ENCODE measurements around the gene LAIR1.
"Not testable (repeated sequence)": the region's sequence is repeated elsewhere in the genome, so short reads cannot be mapped to it uniquely, and the experiment has no call there.

Gene LAIR1

DNA sequence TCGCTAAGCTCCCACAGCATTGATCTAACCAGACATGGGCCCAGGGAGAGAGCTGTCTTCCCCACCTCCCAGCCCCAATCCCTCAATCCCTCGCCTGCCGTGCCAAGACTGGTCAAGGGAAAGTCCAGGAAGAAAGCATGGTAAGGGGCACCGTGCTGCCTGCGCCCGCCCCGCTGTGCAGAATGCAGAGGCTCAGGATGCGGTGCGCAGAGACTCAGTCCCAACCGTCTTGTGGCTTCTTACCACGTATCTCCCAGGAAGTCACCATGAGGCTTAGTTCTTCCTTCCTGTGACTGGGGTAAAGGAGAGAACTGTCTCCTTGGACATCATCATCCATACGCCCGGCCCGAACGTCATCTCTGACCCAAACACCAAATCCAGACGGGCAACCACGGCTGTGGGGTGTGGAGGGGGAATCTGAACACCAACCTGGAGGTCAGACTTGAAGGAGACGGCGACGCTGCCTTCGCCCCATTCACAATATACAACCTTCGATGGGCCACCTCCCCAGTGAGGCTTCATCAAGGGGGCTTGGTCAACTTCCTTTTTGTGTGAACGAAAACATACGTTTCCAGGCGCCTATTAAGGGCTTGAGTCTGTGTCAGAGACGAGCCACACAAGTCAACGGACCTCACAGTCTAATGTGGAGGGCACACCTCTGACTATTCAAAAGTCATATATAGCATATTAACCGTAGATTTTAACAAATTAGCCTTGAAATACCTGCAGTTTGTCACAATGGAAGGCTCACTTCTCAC is 10.6 kb upstream of the LAIR1 start:
- not testable (repeated sequence) for DNase-seq

DNA sequence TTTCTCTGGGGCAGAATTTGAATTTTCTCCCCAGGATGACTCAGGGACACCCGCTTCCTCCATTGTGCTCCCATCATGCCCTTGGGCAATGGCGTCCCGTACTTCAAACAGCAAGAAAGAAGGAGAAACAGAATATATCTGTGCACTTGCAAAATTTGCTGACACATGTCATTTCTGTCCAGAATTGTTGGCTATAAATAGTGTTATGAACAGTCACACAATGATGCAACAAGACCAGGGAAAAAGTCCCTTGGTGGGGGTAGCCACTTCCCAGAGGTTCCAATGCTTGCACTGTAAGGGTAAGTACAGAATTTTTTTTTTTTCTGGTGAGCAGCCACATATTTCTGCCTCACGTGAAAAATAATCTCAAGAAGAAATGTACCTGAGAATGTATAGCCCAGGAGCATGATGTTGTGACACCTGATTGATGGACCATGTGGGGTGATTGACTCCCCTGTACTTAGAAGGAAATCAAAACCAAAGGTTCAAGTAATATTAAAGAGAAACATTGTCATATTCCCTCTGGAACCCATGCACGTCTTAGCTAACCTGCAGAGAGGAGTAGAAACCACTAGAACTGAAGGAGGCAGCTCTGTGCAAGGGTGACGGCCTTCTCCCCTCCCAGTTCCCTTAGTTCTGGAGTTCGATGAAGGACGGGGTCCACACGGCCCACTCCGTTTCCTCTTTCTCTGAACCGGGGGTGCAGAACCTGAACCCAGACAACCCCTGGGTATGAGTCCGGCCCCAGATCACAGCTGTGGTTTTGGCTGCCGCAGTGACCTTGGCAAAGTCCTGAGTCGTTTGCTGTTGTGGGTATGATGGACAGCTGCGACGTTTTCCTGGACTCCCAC is 9.3 kb upstream of the LAIR1 start:
- no peak for DNase-seq

DNA sequence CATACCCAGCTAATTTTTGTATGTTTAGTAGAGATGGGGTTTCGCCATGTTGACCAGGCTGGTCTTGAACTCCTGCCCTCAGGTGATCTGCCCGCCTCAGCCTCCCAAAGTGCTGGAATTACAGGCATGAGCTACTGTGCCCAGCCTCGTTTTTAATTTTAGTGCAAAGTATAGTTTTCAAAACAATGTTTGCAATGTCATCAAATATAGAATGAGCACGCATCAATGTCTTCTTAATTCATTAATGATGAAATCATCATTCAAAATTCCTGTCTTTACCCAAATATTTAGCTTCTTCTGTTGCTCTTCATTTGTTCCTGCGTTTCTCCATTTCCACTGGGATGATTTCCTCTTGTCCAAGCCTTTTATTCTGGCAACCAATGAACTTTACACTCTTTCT is 6.7 kb upstream of the LAIR1 start:
- not testable (repeated sequence) for DNase-seq

- peak; percentile 49 for DNase-seq
Measured at GRCh38 chr19:54370434-54370796, 5.7 kb upstream of the LAIR1 start.

GRCh38 chr19:54369688-54370433 is 5.1 kb upstream of the LAIR1 start:
- not testable (repeated sequence) for DNase-seq

DNA sequence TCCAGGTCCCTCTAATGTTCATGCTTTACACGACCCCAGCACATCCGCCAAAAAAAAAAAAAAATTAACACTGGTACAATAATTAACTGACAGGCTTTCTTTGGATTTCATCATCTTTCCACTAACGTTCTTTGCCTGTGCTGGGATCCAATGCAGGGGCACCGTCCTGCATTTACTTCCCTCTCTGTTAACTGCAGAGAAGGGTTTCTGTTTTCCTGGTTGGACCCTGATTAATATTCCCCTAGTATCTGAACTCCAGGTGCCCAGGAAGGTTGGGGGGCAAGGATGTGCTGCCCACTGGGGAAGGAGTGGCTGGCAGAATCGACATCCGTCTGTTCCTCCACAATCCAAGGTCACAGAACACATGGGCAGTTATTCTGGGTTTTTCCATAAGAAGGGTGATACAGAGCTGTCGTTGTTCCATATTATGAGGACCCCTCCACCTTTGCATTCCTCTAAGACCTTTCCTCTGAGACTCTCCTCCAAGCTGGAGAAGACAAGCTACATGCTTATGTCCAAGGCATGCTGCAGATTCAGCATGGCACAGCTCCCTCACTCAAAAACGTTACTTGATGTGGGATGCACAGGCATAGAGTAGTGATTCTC is 4.5 kb upstream of the LAIR1 start:
- no peak for DNase-seq

GRCh38 chr19:54366811-54367210 is 2.1 kb upstream of the LAIR1 start:
- DNase-seq, result no peak

- DNase-seq, result not testable (repeated sequence)
Measured at GRCh38 chr19:54365798-54366197, 1.1 kb upstream of the LAIR1 start.

GRCh38 chr19:54361680-54362422 is 2.9 kb downstream of the LAIR1 start:
- DNase-seq, result not testable (repeated sequence)

DNA sequence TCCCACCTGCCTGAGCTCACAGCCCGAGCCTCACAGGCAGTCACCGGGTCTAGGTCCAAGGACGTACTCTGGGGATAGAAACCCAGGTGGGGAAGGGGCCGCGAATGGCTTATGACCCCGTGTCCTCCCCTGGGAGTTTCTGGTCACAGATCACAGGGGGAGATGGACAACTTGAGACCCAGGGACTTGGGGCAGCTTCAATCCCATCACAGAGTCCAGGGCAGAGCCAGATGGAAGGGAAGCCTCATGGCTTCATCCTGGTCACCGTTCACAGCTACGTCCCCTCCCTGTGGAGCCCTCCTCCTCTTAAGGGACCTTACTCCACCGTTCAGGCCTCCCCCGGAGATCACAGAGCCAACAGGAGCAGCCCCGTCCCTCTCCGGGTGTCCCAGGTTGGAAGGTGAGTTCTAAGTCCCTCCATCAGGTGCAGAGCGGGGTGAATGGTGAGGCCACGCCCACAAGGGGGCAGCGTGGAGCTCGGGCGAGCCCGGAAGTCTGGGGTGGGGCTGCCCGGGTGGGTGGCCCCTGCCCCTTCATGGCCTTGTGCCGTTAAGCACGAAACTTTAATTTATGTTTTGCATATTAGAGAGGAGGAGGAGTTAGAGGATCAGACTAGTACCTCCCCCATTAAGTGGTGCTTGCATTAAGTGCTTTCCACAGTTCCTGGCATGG is 5.4 kb downstream of the LAIR1 start:
- DNase-seq, result peak; percentile 63

- DNase-seq, result no peak
Measured at GRCh38 chr19:54357381-54357780, 7.3 kb downstream of the LAIR1 start.

DNA sequence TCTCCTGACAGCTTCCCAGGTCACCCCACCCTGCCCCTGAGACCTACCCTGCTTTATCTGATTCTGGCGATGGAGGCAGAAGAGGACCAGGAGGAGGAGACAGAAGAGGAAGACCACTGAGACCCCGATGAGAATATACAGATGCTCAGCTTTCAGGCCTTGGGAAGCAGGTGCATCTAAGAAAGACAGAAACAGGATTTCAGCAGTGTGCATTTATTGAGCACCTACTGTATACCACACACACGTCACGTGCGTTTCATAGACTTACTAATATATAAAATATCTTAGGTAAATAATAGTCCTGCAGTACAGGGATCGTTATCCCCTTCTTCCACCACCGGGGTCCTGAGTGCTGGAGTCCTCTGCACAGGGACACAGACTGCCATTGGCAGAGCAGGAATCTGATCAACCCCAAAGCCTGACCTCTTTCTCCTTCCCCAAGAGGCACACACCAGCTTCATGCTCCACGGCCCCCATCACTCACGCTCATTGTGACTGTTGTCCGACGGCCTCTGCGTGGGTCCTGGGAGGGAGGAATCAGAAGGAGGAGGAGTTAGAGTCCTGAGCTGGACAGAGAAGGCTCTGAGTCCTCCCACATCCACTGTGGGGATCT is 8.2 kb downstream of the LAIR1 start:
- no peak for DNase-seq

- DNase-seq, result no peak
Measured at GRCh38 chr19:54355675-54356074, 9.1 kb downstream of the LAIR1 start.

DNA sequence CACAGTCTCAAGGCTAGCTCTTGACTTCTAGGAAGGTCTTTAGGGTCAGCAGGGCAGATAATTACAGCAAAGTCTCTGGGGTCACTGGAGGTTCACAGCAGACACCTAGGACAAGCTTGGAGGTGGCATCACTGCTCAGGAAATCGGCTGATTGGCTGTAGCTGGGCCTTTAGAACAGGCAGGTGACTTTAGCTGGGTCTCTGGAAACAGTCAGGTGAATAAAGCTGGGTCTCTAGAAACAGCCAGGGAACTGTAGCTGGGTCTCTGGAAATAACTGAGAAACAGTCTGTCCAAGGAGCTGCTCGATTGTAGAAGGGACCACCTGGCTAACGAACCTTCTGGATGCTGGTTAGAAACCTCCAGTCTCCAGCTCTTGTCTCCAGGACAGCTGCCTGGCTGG is 10.0 kb downstream of the LAIR1 start:
- no peak for DNase-seq

- no peak for DNase-seq
Measured at GRCh38 chr19:54352546-54352945, 12.2 kb downstream of the LAIR1 start.

GRCh38 chr19:54352041-54352440 is 12.7 kb downstream of the LAIR1 start:
- no peak for DNase-seq

DNA sequence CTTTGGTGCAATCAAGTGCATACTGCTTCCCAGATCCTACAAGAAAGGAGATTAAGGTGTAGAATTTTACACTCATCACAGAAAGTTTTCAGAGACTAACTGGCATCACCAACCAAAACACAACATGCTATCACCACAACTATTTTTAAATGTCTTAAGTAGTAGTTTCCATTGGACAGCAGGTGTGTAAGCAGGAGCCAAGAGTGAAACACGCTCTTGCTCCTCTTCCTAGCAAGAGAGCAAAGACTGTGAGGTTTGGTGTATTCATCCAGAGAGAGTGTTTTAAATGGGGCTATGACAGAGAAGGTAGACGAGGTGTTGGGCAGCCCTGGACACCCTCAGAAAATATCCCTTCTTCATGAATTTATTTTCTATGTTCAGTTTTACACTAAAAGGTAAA is 13.3 kb downstream of the LAIR1 start:
- no peak for DNase-seq

- no peak for DNase-seq
Measured at GRCh38 chr19:54345938-54346386, 18.8 kb downstream of the LAIR1 start.

GRCh38 chr19:54343868-54344267 is 20.9 kb downstream of the LAIR1 start:
- DNase-seq, result no peak

- no peak for DNase-seq
Measured at GRCh38 chr19:54341295-54341694, 23.4 kb downstream of the LAIR1 start.
